Esophagus (tissue), 2 donors: ENCODE measurements around the gene FNIP2. TPM values are rescaled to one million over a fixed set of nuclear protein-coding genes. Genes with fewer than 3 reads are reported as not detected.
"Not testable (repeated sequence)": the region's sequence is repeated elsewhere in the genome, so short reads cannot be mapped to it uniquely, and the experiment has no call there.

Experiments used
- H3K27ac ChIP-seq, 2 donors: one replicate each; pipeline ENCODE4 v1.5.1; 2013; ENCODE audit warnings: low read depth in 2 of 2, mild to moderate bottlenecking in 2 of 2, inconsistent platforms in 1 of 2, low read length in 1 of 2, moderate library complexity in 1 of 2
- H3K27me3 ChIP-seq, 2 donors: one replicate each; pipeline ENCODE4 v1.6.1; 2013; ENCODE audit warnings: low read length in 2 of 2, control low read depth in 1 of 2, mild to moderate bottlenecking in 1 of 2; ENCODE audit not compliant: insufficient read depth in 2 of 2, control insufficient read depth in 1 of 2
- H3K36me3 ChIP-seq, 2 donors: one replicate each; pipeline ENCODE4 v1.6.1; 2013; ENCODE audit warnings: low read length in 1 of 2; ENCODE audit not compliant: control insufficient read depth in 2 of 2, insufficient read depth in 2 of 2
- H3K4me1 ChIP-seq, 2 donors: one replicate each; pipeline ENCODE4 v1.6.1; 2013; ENCODE audit warnings: low read length in 1 of 2; ENCODE audit not compliant: control insufficient read depth in 2 of 2, insufficient read depth in 2 of 2
- H3K4me3 ChIP-seq, 2 donors: one replicate each; pipeline ENCODE4 v1.5.1; 2013; ENCODE audit warnings: low read length in 2 of 2, mild to moderate bottlenecking in 2 of 2, low read depth in 1 of 2, moderate library complexity in 1 of 2
- H3K9me3 ChIP-seq, 2 donors: one replicate each; pipeline ENCODE4 v1.6.1; 2013; ENCODE audit warnings: mild to moderate bottlenecking in 2 of 2, low read depth in 1 of 2, low read length in 1 of 2, moderate library complexity in 1 of 2; ENCODE audit not compliant: control insufficient read depth in 2 of 2, insufficient read depth in 1 of 2
- WGBS, 2 donors: extraction: QIAGEN DNeasy Blood & Tissue Kit; methylation state at CpG; one replicate each; pipeline ENCODE4 v1.1.7; 2013; 5-methylcytosine and 5-hydroxymethylcytosine counted together
- polyA plus RNA-seq, 2 donors: library from polyadenylated mRNA; stranded (reverse); fragments of 200-250 nt; gene quantifications; one replicate each; pipeline ENCODE4 v1.2.3, GENCODE V29; 2013
- donor health status: healthy with polysubstance abuse.
- donor health status: Bipolar disorder and iron deficiency.

Gene FNIP2
- polyA plus RNA-seq, 2 donors: 2.0 to 2.9 TPM

DNA sequence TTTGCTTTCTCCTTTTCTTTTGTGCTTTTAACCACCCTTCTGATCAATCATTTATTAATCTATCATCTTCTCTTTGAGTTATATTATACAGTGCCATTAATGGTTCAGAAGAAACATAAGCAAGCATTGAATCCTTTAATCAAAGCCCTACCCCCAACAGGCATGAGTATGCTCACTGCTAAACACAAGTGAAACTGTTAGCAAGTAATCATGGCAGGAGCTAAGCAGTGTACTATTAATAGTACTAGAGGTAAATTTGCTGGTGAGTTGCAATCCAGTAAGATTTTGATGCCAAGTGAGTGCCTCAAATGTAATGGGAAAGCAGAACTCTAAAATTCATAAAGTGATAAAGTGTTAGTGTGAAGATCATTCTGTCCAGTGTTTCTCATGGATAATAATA is 57.2 kb downstream of the FNIP2 start:
- Histone ChIP-seq H3K9me3 (no peaks in the 10 kb centered on the region), H3K27me3 (no peaks in the 10 kb centered on the region), H3K27ac (no peak overlapping the region), H3K36me3 (peaks cover 0 to 4% of the 10 kb centered on the region in 2 donors), H3K4me3 (no peak overlapping the region), H3K4me1 (peaks cover 2 to 16% of the 10 kb centered on the region in 2 donors)

DNA sequence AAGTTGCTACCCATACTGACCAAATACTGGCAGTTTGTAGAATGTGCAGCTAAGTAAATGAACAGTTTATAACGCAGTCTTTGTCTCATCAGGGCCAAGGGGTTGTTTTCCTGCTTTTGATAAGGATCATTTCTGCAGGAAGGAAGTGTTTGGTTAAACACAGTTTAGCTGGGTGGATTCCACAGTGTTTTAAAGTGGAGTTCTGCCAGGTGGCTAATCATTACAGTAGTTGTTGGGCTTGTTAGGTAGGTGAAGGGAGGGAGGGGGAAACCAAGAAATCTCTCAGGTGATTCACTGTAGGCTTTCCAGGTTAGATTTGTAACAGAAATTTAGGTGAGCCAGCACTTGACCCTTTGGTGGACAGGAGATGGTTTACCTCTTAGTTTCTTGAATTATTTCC is 58.1 kb downstream of the FNIP2 start:
- H3K27ac ChIP-seq: peak overlapping the region in 1 of 2 donors; percentile 41
- H3K4me1 ChIP-seq: peaks cover 2 to 16% of the 10 kb centered on the region in 2 donors

DNA sequence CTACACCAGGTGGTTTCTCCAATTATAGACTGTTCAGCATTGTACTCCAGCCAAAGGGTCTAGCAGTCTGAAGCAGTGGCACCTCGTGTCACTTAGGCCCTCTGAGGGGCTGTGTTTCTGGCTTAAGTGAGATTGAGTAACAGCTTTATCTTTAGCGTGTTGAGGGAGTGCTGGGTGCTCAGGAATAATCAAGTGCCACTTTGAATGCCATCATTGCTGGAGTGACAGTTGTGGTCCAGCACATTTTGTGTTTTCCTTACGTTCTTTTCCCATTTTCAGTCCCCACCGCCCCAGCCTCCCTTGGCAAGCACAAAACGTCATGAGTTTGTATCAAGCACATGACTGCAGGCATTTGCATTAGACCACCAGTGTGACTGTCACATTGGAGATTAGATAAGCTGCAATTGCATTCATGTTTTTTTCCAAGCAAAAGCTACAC is 58.7 kb downstream of the FNIP2 start:
- Histone ChIP-seq H3K27ac (peak overlapping the region; percentile 30 to 41), H3K36me3 (peaks cover 0 to 4% of the 10 kb centered on the region in 2 donors), H3K4me3 (no peak overlapping the region), H3K27me3 (no peaks in the 10 kb centered on the region), H3K9me3 (no peaks in the 10 kb centered on the region), H3K4me1 (peaks cover 2 to 16% of the 10 kb centered on the region in 2 donors)
- 59 to 79% methylated on average over 5 of the region's 5 CpGs for WGBS, 2 donors

More for the DNA sequence above, 58.1 kb downstream of the FNIP2 start:
- H3K4me3 ChIP-seq: no peak overlapping the region
- peaks cover 0 to 4% of the 10 kb centered on the region in 2 donors for H3K36me3 ChIP-seq
- WGBS, 2 donors: 10 to 31% methylated on average over 1 of the region's 1 CpG
- H3K9me3 ChIP-seq: no peaks in the 10 kb centered on the region
- H3K27me3 ChIP-seq: no peaks in the 10 kb centered on the region

DNA sequence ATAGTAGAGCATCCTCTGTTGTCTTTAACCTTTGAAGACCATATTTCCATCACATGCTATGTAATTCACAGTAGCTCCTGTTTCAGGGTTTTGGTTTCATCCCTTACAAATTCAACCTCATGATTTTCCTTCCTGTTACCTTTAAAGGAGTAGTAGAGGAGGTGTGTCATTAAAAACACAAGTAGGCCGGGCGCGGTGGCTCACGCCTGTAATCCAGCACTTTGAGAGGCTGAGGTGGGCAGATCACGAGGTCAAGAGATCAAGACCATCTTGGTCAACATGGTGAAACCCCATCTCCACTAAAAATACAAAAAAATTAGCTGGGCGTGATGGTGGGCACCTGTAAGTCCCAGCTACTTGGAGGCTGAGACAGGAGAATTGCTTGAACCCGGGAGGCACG is 59.3 kb downstream of the FNIP2 start:
- not testable (repeated sequence) for H3K9me3 ChIP-seq, H3K4me3 ChIP-seq, H3K27ac ChIP-seq, H3K27me3 ChIP-seq, H3K36me3 ChIP-seq
- H3K4me1 ChIP-seq: peaks cover 2 to 16% of the 10 kb centered on the region in 2 donors
- 91 to 93% methylated on average over 8 of the region's 8 CpGs for WGBS, 2 donors

DNA sequence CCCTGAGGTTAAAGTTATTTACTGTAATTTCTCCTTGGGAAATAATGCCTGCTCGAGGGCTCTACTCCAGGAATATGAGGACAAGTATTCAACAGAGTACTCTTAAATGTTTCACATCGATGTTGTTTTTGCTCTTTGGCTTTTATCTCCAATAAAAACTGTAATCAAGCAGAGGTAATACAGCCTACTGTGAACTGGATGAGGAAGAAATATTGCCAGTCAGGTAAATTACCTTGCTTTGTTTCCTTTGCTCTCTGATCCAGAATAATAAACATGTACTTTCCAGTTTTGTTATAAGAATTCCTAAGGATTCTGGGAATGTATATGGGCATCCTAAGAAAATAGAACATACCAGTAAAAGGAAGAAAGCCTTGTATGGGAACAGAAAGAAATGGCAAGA is 60.4 kb downstream of the FNIP2 start:
- Histone ChIP-seq H3K36me3 (peaks cover 0 to 4% of the 10 kb centered on the region in 2 donors), H3K27me3 (no peaks in the 10 kb centered on the region), H3K27ac (no peak overlapping the region), H3K9me3 (no peaks in the 10 kb centered on the region), H3K4me1 (peaks cover 1 to 15% of the 10 kb centered on the region in 2 donors), H3K4me3 (no peak overlapping the region)
- WGBS, 2 donors: 76 to 90% methylated on average over 2 of the region's 2 CpGs

DNA sequence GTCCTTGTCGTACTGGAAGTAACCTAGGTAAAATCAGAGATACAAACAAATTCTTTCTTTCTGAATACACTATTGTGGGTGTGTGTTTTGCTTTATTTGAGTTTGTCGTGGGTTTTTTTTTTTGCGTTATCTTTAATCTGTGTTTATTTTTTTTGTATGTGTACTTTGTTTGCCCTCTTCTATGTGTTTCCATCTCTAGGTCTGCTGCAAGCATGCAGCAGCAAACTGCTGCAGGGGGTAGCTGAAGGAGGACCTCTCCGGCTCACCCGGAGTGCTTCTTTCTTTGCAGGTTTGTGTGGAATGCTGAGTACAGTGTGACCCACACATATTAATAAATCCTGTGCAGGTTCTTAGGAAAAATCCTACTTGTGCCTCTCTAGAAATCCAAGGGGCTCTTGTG is 64.8 kb downstream of the FNIP2 start:
- no peaks in the 10 kb centered on the region for H3K27me3 ChIP-seq
- no peaks in the 10 kb centered on the region for H3K4me1 ChIP-seq
- H3K27ac ChIP-seq: no peak overlapping the region
- WGBS, 2 donors: 68 to 76% methylated on average over 5 of the region's 5 CpGs
- H3K4me3 ChIP-seq: no peak overlapping the region
- H3K9me3 ChIP-seq: no peaks in the 10 kb centered on the region
- no peaks in the 10 kb centered on the region for H3K36me3 ChIP-seq

DNA sequence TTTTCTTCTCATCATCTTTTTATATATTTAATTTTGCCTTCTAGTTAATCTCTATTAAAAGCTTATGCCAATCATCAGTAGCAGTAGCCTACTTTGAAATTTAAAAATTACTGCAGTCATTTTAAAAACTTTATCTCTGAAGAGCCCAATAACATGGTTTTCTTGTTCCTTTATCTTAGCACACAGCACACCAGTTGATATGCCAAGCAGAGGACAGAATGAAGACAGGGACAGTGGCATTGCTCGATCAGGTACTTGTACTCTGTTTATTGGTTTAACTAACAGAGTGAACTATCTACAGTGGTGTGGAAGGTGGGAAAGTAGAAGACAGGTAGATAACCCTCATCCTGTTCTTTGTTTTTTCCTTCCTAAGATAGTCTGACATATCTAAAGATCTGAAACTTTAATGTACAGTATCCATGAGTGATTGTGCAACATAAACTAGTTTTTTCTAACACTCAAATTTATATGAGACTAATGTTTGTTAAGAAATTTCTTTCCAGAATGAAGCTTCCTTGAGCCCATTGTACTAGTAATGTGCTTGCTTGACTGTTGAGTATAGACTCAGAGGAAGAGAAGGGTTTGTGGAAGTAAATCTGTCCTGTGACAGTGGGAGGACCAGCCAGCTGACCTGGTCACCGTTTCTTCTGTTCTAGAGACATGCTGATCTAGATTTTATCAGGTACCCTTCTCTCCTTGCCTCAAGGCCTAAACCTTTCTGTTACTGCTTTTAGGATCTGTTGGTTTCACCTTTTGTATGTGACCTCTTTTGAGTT is 66.6 kb downstream of the FNIP2 start:
- no peaks in the 10 kb centered on the region for H3K36me3 ChIP-seq
- no peak overlapping the region for H3K27ac ChIP-seq
- H3K4me3 ChIP-seq: no peak overlapping the region
- 80 to 85% methylated on average over 2 of the region's 2 CpGs for WGBS, 2 donors
- no peaks in the 10 kb centered on the region for H3K9me3 ChIP-seq
- H3K27me3 ChIP-seq: no peaks in the 10 kb centered on the region
- H3K4me1 ChIP-seq: no peaks in the 10 kb centered on the region

DNA sequence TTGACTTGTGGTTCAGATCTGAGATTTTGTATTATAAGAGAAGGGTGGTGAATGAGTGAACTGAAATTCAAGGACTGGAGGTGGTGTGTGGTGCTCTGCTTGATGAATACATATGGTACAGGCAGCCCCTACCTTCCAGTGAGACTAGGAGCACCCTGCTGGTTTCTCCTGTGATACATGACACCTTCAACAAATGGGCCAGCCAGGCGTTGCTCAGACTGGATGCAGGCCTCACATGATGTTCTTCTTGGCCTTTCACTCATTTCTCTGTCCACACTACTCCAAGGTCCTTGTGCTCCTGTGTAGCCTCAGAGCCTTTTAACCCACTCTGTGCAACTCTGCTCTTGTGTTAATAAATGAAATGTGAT is 67.2 kb downstream of the FNIP2 start:
- Histone ChIP-seq H3K27me3 (no peaks in the 10 kb centered on the region), H3K9me3 (no peaks in the 10 kb centered on the region), H3K4me1 (no peaks in the 10 kb centered on the region), H3K27ac (no peak overlapping the region), H3K4me3 (no peak overlapping the region), H3K36me3 (no peaks in the 10 kb centered on the region)
- 54 to 85% methylated on average over 1 of the region's 1 CpG for WGBS, 2 donors

DNA sequence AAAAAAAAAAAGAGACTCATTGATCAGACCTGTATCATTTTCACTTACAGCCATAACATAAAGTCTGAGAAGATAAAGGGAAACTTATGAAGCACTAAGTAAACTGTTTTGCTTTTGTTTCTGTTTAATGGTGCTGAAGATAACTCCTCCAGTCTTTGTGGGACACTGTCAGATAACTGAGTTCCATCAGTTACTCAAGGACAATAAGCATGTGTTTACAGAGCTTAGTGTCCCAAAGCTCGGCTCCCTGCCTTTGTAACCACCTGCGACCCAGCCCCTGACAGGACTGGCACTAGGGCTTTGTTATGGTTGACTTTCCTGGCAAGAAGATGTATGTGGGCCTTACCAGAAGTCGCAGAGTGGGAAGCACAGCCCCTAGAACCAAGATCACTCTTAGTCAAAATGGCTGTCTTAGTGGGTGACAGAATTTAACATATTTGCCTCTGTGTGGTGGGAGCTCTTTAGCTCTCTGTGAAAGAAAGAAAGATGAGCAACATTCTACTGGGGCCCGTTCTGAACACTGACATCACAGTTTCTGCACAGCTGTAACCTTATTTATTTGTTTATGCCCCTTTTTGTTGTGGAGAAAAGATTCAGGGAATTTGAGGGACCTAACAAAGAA is 68.1 kb downstream of the FNIP2 start:
- Histone ChIP-seq H3K27ac (no peak overlapping the region), H3K27me3 (no peaks in the 10 kb centered on the region), H3K4me1 (no peaks in the 10 kb centered on the region), H3K36me3 (no peaks in the 10 kb centered on the region), H3K9me3 (no peaks in the 10 kb centered on the region), H3K4me3 (no peak overlapping the region)
- WGBS, 2 donors: 75 to 85% methylated on average over 4 of the region's 4 CpGs
